ENCODE measurements around the gene ZBP1. TPM values are rescaled to one million over a fixed set of nuclear protein-coding genes. Genes with fewer than 3 reads are reported as not detected.

The ZBP1 gene
- total RNA-seq, 4 donors from 2014 or later, result 0.08 to 1.7 (median 0.23) TPM

GRCh38 chr20:57628047-57628961 lies 8.1 kb upstream of the ZBP1 start:
- DNase-seq, result peak; percentile 29
- peaks cover 0 to 4% (median 0%) of the 10 kb centered on the region in 3 donors for H3K9me3 ChIP-seq
- WGBS, 2 donors, result 2 to 21% methylated on average over 7 to 13 of the region's 29 CpGs
- H3K27me3 ChIP-seq, result peaks cover 0 to 11% (median 0%) of the 10 kb centered on the region in 4 donors
- TF ChIP-seq, protein P1, sequence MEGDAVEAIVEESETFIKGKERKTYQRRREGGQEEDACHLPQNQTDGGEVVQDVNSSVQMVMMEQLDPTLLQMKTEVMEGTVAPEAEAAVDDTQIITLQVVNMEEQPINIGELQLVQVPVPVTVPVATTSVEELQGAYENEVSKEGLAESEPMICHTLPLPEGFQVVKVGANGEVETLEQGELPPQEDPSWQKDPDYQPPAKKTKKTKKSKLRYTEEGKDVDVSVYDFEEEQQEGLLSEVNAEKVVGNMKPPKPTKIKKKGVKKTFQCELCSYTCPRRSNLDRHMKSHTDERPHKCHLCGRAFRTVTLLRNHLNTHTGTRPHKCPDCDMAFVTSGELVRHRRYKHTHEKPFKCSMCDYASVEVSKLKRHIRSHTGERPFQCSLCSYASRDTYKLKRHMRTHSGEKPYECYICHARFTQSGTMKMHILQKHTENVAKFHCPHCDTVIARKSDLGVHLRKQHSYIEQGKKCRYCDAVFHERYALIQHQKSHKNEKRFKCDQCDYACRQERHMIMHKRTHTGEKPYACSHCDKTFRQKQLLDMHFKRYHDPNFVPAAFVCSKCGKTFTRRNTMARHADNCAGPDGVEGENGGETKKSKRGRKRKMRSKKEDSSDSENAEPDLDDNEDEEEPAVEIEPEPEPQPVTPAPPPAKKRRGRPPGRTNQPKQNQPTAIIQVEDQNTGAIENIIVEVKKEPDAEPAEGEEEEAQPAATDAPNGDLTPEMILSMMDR (IDR thresholded peaks at IDR 0.05), result no peak
- no peak for TF ChIP-seq POLR2A (IDR thresholded peaks at IDR 0.05)
- H3K4me1 ChIP-seq, result peaks cover 0 to 19% (median 9%) of the 10 kb centered on the region in 3 donors
- intact Hi-C loops (cut with DNase I), result no loop called here
- H3K4me3 ChIP-seq, result no peak overlapping the region
- peak overlapping the region; percentile 14 to 82 (median 61) for H3K27ac ChIP-seq
- no peaks in the 10 kb centered on the region for H3K36me3 ChIP-seq

DNA sequence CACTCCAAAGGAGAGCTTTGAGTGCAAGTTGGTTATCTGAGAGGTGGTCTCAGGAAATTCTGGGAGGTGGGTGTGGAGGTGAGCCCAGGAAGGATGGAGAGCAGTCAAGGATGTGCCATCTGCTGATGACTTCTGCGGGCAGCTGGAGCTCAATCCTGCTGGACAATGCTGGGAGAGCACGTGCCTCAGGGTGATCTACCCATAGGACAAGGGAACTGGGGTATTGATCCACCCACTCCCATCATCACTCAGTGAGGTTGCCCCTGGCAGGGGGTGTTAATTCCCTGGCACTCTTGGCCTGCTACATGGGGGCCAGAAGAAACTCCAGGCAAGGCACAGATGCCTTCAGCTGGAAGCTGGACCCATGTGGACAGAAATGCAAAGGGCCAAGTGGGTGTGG lies 7.1 kb upstream of the ZBP1 start:
- peak overlapping the region; percentile 21 to 79 (median 64) for H3K27ac ChIP-seq
- DNase-seq, result no peak
- no peak for TF ChIP-seq POLR2A (IDR thresholded peaks at IDR 0.05)
- TF ChIP-seq, protein P1 (IDR thresholded peaks at IDR 0.05), result no peak
- peaks cover 0 to 4% (median 0%) of the 10 kb centered on the region in 3 donors for H3K9me3 ChIP-seq
- H3K36me3 ChIP-seq, result no peaks in the 10 kb centered on the region
- peaks cover 0 to 17% (median 0%) of the 10 kb centered on the region in 4 donors for H3K27me3 ChIP-seq
- intact Hi-C loops (cut with DNase I), result no loop called here
- H3K4me3 ChIP-seq, result no peak overlapping the region
- peaks cover 0 to 23% (median 10%) of the 10 kb centered on the region in 3 donors for H3K4me1 ChIP-seq
- WGBS, 2 donors, result 83 to 94% methylated on average over 1 to 2 of the region's 2 CpGs

- H3K27me3 ChIP-seq, result peaks cover 0 to 7% (median 0%) of the 10 kb centered on the region in 4 donors
- intact Hi-C loops (cut with DNase I), result no loop called here
Observed at GRCh38 chr20:57625978-57626377, 5.8 kb upstream of the ZBP1 start.

DNA sequence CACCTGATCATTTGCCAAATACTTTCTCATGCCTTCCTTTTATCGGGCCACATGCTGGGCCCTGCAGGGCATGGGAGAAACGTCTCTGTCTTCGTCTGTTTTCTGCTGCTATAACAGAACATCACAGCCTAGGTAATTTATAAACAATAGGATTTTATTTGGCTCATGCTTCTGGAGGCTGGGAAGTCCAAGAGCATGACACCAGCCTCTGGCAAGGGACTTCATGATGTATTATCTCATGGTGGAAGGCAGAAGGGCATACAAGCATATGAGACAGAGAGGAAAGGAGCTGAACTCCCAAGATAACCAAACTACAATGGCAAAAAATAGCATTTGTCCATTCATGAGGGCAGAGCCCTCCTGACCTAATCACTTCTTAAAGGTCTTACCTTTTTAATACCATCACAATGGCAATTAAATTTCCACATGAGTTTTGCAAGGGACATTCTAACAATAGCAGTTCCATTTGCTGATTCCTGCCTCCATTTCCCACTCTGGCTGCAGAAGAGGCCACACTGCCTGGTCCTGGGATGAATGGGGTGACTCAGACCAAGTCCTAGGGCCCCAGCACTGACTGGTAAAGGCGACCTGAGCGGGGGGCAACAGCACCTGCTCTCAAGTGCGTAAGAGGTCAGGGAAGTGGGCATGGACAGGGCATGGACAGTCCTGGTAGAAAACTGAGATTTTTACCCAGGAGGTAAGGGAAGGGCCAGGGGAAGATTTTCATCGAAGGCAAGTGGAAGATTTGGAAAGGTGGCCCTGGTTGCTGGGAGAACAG lies 5.1 kb upstream of the ZBP1 start:
- Histone ChIP-seq H3K4me1 (peaks cover 3 to 43% (median 25%) of the 10 kb centered on the region in 3 donors), H3K9me3 (peaks cover 0 to 4% (median 0%) of the 10 kb centered on the region in 3 donors), H3K36me3 (no peaks in the 10 kb centered on the region), H3K4me3 (no peak overlapping the region), H3K27me3 (peaks cover 0 to 7% (median 0%) of the 10 kb centered on the region in 4 donors), H3K27ac (no peak overlapping the region)
- no peak for DNase-seq
- TF ChIP-seq, protein P1 (IDR thresholded peaks at IDR 0.05), result no peak
- no peak for TF ChIP-seq POLR2A (IDR thresholded peaks at IDR 0.05)
- WGBS, 2 donors, result 77 to 79% methylated on average over 6 to 7 of the region's 7 CpGs
- intact Hi-C loops (cut with DNase I), result no loop called here

More at GRCh38 chr20:57625978-57626377, 5.8 kb upstream of the ZBP1 start:
- no peak overlapping the region for H3K27ac ChIP-seq
- H3K9me3 ChIP-seq, result peaks cover 0 to 4% (median 0%) of the 10 kb centered on the region in 3 donors
- peaks cover 0 to 37% (median 20%) of the 10 kb centered on the region in 3 donors for H3K4me1 ChIP-seq
- DNase-seq, result no peak
- WGBS, 2 donors, result 67 to 74% methylated on average over 2 of the region's 2 CpGs
- TF ChIP-seq, protein P1 (IDR thresholded peaks at IDR 0.05), result no peak
- TF ChIP-seq POLR2A (IDR thresholded peaks at IDR 0.05), result no peak
- H3K4me3 ChIP-seq, result no peak overlapping the region
- H3K36me3 ChIP-seq, result no peaks in the 10 kb centered on the region
